GM19395 (cell line): Measurements from ENCODE around the gene CPTP.

Experiments used
- ATAC-seq: cut with Tn5 transposase; IDR thresholded peaks from one replicate; pipeline ENCODE4 v1.9.1; 2021; ENCODE audit warnings: mild to moderate bottlenecking, moderate library complexity; ENCODE audit not compliant: unreplicated experiment

The CPTP gene

DNA sequence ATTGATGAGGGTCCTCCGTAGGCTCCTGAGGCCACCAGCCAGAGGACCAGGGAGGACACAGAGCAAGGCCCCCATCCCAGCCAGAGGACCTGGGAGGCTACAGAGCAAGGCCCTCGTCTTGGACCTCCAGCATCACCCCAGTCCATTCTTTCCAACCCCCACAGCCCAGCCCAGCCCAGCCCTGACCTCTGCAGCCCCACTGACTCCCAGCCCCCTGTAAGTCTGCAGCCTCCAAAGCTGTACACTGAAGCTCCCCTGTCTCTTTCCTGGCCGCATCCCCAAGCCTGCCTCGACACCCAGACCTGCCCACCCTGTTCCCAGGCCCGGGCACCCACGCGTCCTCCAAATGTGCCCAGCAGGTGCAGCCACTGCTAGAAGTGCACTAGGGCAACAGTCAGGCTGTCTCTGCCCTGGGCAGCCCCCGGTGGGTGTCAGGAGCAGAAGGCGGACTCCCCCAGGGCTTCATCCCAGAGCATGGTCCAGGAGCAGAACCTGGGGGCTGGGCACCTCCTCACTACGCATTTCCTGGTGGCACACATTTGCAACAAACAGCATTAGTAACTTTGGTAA is 22.5 kb downstream of the CPTP start:
- no peak for ATAC-seq

DNA sequence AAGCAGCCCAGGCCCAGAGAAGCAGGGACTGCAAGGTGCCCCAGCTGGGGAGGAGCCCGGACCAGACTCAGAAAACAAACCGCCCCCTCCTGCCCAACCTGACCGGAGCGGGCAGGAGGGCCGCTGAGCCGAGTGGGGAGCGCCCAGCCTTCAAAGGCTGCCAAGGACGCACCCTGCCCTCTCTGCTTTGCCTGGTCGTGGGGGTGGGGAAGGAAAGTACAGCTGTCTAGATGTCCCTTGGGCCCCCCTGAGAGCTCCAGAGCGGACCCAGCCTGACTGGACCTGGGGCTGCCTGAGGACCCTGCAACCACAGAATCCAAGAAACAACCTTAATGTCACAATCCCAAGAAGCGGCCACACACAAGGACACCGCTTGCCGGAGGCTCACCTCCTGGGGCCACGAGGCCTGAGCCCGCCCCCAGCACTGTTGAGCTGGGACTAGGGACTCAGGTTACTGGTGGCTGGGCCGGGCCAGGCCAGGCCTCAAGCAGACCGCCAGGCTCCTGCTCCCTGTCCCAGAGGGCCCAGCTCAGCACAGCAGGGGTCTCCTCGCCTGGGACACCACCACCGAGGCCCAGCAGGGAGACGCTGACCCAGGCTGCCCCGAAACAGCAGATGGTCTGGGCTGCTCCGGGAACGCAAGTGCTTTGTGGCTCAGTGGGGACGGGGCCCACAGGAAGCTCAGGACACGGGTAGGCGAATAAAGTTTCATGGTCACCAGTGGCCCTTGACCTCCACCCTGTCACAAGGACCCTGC is 23.2 kb downstream of the CPTP start:
- ATAC-seq: no peak

DNA sequence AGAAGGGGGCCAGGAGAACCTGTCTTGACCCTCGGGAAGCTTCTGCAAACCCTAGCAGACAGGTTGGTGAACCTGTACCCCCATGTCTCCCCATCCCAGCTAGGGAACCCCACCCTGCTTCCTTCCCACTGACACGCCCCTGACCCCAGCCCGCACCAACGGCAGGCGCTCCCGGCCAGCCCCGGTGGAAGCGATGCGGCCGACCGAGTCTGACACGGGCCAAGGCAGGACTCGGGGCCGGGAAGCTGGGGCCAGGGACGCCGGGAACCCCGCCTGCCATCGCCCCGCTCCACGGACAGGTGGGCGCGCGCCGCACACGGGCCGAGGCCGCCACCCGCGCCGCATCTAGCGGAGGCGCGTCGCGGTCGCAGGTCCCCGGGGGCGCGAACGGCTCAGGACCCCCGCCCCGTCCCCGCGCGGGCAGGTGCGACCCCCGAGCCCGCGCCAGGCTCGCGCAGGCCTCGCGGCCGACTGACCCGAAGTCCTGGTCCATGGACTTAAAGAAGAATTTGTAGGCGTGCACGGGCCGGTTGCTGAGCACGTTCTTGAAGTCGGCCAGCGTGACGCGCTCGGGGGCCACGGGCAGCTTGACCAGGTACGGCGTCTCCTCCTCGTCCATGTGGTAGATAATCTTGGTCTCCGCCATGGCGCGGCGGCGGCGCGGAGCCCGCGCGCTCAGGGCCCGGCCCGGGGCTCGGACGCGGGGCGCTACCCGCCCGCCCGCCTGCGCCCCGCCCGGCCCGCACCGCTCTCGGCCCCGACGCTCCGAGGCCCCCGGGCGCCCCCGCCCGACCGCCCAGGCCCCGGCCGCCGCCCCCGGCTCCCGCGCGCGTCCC is 24.0 kb downstream of the CPTP start:
- ATAC-seq: peak; percentile 21

DNA sequence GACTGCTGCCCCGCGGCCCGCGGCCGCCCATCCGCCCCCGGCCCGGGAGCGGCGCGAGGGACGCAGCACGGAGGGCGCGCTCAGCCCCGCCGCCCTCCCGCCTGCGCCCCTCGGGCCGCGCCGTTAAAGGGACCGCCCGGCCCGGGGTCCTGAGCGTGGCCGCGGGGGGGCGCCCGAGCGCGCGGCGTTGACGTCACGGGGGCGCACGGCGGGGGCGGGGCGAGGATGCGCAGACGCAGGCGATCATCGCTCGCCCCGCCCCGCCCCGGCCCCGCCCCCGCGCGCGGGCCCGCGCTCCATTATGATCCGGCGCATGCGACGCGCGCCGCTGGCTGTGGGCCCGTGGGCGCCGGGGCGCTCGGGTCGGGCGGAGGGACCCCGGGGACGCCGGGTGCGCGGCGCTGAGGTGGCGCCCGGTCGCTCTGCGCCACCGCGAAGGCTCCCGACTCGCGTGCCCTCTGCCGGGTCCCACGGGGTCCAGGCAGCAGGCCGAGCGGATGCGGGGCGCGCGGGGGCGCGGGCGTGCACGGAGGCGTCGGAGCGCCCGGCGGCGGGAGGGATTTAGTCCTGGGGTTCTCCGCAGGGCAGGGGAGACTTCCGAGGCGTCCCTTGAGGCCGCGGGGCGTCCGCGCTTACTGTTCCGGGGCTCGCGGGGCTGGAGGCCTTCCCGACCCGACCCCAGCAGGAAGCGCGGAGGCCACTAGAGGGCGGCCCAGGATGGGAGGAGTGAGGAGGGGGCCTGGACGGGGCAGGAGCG is 24.8 kb downstream of the CPTP start, which contains the start of gene DVL1:
TSS of gene DVL1 (minus strand) at position 163 of the 757 bp plus-strand sequence. CDS start 353 bp downstream, outside the sequence.
- peak; percentile 46 for ATAC-seq

DNA sequence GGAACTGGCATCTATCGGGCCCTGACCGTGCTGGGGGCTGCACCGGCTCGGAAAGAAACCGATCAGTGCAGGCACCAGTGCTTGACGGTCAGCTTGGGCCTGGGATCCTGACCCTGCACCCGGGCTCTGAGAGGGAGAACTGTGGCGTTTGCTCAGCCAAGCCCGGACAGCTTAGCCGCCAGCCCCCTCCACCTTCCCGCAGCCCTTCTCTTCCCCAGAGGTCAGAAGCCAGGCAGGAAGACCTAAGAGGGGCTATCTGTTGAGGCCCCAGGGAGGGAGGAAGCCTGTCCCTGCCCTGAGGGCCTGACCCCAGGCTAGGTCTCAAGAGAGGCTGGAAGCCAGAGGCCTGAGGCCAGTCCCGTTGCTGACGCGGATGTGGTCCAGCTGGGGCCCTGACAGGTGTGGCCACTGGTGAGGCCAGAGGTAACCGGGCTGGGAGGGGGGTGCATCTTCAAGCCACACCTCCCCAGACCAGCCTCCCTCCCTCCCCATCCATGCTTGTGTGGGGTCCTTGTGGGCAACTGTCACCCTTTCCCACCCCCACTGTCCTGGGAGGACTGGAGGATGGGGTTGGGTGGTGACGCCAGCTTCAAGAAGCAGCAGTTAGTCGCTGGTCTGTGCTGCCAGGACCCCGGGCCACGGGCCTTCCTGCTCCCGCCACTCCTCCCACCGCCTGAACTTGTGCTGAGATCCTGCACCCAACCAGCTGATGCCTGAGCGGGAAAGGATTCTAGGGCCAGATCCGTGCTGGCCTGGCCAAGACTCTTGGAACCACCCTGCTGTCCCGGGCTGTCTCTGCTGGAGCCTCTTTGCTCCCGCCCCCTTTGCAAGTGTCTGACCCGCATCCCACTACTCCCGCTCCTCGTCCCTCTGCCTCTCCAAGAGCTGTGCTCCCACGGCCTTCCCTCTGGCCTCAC is 27.2 kb downstream of the CPTP start:
- no peak for ATAC-seq

DNA sequence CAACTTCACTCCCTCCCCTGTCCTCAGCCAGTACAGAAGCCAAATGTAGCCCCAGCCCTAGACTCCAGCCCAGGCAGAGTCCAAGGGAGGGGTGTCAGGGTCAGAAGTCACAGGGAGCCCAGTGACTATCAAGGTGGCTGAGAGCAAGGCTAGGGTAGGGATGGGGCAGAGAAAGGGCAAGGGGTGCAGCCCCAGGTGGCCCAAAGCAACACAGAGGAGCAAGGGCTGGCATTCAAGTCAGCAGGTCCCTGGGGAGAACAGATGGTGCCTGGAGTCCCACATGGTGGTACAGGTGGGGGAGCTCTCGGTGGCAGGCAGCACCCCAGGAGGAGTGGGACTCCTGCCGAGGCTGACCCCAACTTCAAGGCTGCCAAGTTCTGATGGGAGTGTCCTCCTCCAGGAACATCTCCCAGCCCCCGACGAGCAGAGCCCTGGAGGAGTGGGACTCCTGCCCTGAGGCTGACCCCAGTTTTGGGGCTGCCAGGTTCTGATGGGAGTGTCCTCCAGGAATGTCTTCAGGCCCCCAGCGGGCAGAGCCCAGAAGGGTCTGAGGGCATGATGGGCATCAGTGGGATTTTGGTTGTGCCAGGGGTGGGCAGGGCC is 28.3 kb downstream of the CPTP start:
- ATAC-seq: no peak

DNA sequence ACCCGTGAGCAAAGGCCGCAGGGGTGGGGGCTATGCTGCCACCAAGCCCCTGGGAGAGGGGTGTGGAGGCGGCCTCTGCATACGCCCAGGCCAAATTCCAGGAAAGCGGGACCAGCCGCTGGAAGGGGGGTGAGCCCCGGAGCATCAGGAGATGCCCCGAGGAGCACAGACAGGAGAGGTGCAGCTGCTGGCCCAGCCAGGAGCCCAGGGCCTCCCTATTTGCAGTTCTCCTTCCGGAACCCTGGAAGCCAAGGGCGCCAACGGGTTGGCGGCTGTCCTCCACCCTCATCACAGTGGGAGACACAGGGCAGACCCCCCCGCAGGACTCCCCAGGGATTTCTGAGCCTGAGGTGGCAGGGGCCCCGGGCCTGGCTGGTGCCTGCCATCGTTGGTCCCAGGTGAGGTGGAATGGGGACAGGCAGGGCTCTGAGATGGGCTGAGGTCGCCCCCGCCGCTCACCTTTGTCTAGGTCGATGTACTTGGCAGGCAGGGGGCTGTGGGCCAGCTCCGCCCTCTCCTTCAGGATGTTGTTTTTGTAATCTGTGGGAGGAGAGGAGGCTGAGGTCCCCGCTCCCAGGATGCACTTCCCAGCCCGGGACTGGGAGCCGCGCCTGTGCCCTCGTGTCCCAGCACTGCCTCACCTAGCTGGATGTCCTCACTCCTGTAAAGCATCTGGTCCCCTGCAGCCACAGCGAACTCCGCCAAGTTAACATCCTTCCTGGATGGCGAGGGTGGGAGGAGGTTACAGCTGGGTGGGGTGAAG is 29.0 kb downstream of the CPTP start:
- no peak for ATAC-seq

DNA sequence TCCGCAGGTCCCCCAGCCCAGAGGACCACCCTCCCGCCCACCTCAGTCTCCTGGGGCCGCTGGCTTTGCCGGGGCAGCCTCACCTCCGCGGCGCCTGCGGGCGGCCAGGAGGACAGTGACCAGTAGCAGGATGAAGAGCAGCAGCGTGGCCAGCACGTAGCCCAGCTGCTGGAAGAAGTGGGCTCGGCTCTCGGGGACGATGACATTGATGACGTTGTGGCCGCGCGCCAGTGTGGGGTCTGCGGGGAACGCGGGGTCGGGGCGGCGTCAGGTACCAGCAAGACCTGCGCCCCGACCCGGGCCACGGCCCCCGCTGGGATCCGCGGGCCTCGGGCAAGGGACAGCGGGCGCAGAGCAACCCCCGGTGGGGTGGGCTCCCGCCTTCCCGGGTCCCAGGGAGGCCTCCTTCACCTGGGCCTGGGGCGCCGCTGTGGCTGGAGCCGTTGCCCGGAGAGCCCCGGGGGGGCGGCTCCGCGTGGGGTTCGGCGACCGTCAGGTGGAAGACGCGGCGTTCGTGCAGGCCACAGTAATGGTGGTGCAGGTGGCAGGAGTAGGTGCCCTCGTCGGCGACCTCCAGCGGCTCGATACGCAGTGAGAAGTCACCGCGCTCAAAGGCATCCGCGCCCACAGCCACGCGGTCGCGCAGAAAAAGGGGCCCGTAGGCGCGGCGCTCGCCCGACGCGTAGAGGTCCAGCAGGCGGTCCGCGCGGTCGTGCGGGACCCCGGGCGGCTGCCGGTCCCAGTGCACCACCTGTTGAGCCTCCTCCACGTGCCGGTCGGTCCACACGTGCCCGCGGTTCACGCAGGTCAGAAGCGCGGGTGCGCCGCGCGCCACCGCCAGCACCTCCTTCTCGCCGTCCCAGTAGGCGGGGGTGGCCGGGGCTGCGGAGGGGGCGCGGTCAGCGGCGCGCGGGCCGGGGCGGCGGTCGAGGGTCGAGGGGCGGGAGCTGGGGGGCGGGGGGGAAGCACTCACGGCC is 30.0 kb downstream of the CPTP start:
- ATAC-seq: no peak

DNA sequence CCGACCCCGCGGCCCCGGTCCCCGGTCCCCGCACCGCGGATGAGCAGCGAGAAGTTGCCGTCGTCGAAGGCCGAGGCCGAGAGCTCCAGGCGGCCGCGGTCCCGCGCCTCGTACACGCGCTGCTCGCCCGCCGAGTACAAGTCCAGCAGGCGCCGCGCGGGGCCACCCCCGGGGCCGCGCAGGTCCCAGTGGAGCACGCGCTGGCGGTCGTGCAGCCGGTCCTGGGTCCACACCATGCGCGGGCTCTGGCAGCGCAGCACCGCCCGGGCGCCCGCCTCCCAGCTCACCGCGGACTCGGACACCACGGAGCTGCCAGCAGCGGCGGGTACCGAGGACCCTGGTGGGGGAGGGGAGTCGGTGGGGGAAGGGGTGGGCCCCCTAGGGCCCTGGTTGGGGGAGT is 30.8 kb downstream of the CPTP start:
- no peak for ATAC-seq

DNA sequence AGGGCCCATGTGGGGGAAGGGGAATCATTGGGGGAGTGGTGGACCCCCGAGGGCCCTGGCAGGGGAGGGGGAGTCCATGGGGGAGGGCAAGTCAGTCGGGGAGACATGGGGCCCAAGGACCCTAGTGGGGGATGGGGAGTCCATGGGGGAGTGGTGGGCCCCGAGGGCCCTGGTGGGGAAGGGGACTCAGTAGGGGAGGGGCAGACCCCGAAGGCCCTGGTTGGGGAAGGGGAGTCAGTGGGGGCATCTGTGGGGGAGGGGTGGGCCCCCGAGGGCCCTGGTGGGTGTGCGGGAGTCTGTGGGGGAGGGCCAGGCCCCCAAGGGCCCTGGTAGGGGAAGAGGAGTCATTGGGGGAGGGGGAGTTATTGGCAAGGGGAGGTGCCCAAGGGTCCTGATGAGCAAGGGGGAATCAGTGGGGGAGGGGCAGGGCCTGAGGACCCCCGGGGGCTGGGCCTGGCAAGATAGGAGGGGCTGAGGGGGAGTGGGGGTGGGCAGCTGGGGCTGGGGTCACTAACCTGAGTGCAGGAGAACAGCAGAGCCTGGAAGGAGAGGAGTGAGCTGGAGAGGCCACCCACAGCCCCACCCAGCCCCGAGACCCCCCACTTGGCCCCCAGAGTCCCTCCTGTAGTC is 31.7 kb downstream of the CPTP start:
- ATAC-seq: no peak

DNA sequence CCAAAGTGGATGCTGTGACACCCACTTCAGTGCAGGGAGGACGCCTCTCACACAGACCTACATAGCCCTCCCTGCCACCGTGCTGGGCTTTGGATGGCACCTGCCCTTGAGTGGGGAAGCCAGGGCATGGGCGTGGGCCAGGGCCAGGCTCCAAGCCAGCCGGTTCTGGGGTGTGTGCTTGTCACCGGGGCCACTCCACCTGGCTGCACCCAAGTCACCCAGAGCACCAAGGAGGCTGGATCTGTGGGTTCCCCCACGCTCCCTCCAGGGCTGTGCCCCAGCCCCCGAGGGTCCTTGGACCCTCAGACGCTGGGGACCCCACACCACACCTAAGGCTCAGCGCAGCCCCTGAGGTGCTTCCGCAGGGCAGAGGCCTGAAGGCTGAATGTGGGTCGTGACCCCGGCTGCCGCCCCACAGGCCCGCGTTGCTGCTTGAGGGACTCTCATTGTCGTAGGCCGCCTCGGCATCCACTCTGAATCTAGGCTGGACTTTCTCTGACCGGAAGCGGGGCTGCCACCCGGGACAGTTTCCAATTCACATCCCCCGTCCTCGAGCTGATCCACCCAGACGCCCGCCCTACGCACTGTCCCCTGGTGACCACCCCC is 32.3 kb downstream of the CPTP start:
- no peak for ATAC-seq

DNA sequence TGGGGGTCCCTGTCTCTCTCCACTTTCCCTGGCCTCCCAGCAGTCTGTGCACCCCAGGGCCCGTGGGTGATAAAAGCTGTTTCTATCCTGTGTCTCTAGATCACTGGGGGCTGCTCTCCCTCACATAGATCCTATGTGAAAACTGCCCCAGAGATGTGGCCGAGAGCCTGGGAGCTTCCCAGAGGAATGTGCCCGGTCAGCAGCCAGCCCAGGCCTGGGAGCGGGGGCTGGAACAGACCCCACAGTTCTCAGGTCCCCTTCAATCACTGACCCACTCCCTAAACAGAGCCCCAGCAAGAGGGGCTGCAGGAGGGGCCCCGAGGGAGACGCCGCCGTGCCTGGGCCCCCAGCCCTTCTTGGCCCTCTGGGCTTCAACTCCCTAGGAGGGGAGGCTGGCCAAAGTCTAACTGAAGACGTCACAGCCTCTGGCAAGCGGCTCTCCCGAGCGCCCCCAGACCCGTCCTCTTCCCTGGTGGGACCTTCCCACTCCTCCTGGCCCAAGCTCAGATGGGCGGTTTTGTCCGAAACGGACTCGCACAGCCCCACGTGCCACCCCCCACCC is 33.4 kb downstream of the CPTP start:
- no peak for ATAC-seq

DNA sequence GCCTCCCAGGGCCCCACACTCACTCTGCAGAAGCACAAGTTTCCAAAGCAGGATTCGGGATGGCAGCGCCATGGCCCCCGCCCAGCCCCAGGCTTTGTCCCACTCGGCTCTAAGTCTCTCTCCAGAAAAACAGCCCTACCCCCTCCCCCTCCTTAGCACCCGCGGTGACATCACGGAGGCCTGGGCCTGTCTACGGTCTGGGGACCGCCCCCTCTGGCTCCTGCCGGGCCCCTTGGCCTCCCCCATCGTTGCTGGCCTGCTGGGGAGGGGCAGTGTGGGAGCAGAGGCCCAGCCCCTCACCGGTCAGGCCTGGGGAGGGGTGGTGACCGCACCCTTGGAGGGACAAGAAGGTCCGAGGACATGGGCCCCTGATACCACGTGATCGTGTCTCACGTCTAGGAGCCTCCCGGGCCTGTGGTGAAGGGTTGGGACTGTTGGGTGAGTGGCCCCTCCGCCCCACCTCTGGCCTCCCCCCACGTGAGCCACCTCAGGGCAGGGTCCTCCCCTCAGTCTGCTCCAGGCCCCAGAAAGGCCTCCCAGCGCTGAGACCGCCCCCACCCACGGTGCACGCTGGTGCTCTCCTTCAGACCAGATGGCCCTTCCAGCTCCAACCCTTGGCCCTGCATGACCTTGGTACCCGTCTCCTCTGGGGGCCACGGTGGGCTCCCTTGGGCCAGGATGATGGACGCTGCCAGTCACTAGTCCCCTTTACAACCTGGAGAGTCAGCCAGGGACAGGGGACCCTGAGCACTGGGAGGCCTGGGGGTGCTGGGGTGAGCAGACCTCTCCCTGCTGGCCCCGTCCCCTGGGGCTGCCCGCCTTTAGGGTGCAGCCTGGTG is 34.0 kb downstream of the CPTP start, which contains the start of gene MXRA8:
TSS of gene MXRA8 (minus strand) at position 123 of the 839 bp plus-strand sequence. CDS start at position 72, 51 bp downstream.
- no peak for ATAC-seq

DNA sequence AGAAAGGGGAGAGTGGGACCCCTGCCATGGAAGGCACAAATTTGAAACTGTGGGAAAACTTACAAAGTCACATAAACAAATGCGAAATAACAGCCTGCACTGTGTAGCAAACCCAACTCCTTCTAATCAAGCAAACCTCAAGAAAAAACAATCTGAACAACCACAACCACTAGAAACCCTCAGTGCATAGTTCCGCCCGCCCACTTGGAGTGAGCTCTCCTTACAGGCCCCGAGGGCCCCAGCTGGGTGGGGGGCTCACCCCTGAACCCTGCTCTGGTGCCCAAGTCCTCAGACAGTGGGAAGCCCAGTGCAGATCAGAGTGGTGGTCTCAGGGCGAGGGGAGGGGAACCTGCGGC is 34.7 kb downstream of the CPTP start:
- no peak for ATAC-seq

DNA sequence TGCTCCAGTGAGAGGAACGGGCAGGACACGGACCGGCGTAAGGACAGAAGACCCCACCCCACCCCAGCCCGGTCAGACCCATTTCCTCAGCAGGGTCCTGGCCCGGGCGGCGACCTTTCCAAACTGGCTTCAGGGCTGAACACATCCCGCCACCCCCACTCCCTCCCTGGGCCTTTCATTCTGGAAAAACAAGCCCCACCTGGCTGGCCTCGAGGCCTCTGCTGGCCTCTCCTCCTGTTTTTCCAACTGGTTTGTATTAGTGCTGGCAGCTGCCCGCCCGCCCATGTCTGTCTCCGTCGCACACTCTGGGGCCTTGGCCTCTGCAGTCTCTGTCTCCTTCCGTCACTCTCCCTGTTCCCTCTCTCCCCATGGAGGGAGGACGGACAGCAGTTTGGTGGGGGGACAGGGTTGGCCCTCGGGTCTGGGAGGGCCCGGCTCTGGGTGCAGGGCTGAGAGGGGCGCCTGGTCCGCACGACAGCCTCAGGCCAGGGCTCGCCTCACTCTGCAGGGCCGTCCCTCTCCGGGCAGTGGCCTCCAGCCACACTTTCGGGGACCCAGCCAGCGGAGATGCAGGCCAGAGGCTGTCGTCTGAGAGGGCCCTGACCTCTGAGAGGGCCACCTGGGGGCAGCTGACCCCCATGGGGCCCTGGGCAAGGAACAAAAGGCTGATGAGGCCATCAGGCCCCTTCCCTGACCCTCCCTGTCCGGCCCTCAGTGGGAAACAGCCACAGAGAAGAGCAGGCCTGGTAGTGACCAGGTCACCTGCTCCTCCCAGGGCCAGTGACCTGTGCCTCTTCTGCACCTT is 35.3 kb downstream of the CPTP start:
- ATAC-seq: no peak
